ENCODE data around the gene TLE7.

Gene TLE7

GRCh38 chr16:71448274-71448866 lies 6.5 kb upstream of the TLE7 start:
- DNase-seq: no peak

GRCh38 chr16:71443714-71444113 lies 1.9 kb upstream of the TLE7 start:
- no peak for DNase-seq

GRCh38 chr16:71441348-71442050 lies 355 bp downstream of the TLE7 start:
- DNase-seq: peak; percentile 34

- DNase-seq: peak; percentile 20
These were observed 1.0 kb downstream of the TLE7 start for GRCh38 chr16:71440669-71441347.

- no peak for DNase-seq
These were observed 2.3 kb downstream of the TLE7 start for GRCh38 chr16:71439523-71439922.

- no peak for DNase-seq
These were observed 5.4 kb downstream of the TLE7 start for GRCh38 chr16:71436473-71436872.

- DNase-seq: no peak
These were observed 8.9 kb downstream of the TLE7 start for GRCh38 chr16:71432906-71433305.

GRCh38 chr16:71431991-71432390 lies 9.9 kb downstream of the TLE7 start:
- no peak for DNase-seq

GRCh38 chr16:71431176-71431575 lies 10.7 kb downstream of the TLE7 start:
- DNase-seq: no peak

- no peak for DNase-seq
These were observed 11.1 kb downstream of the TLE7 start for GRCh38 chr16:71430744-71431143.

- DNase-seq: no peak
These were observed 12.3 kb downstream of the TLE7 start for GRCh38 chr16:71429581-71429980.

- no peak for DNase-seq
These were observed 13.0 kb downstream of the TLE7 start for GRCh38 chr16:71428883-71429282.

- no peak for DNase-seq
These were observed 13.5 kb downstream of the TLE7 start for GRCh38 chr16:71428385-71428784.

GRCh38 chr16:71426880-71427615 lies 14.8 kb downstream of the TLE7 start:
- DNase-seq: no peak

GRCh38 chr16:71426069-71426879 lies 15.6 kb downstream of the TLE7 start:
- peak; percentile 89 for DNase-seq

- DNase-seq: no peak
These were observed 16.1 kb downstream of the TLE7 start for GRCh38 chr16:71425746-71426068.

GRCh38 chr16:71424626-71425025 lies 17.2 kb downstream of the TLE7 start:
- DNase-seq: no peak

GRCh38 chr16:71423865-71424264 lies 18.0 kb downstream of the TLE7 start:
- no peak for DNase-seq

- no peak for DNase-seq
These were observed 18.8 kb downstream of the TLE7 start for GRCh38 chr16:71423016-71423415.

- DNase-seq: peak; percentile 59
These were observed 19.9 kb downstream of the TLE7 start for GRCh38 chr16:71421911-71422310.

- no peak for DNase-seq
These were observed 27.8 kb downstream of the TLE7 start for GRCh38 chr16:71414038-71414437.

GRCh38 chr16:71413341-71413740 lies 28.5 kb downstream of the TLE7 start:
- DNase-seq: no peak
